Measurements from ENCODE around the gene KLRF2. TPM values are rescaled to one million over a fixed set of nuclear protein-coding genes. Genes with fewer than 3 reads are reported as not detected.

Gene KLRF2
- total RNA-seq, 1 donor from 2014 or later = not detected

GRCh38 chr12:9851927-9852326 is 29.4 kb upstream of the KLRF2 start:
- Mint-ChIP-seq H3K36me3 (ENCODE audit: insufficient read depth) (no peaks in the 10 kb centered on the region), H3K27ac (no peak overlapping the region), H3K27me3 (no peaks in the 10 kb centered on the region), H3K9me3 (ENCODE audit: low read depth) (peaks cover under 1% of the 10 kb centered on the region), H3K4me3 (ENCODE audit: low read depth) (no peak overlapping the region), H3K4me1 (ENCODE audit: low read depth) (peaks cover 3% of the 10 kb centered on the region)
- DNase-seq (ENCODE audit: low spot score, unreplicated experiment) = no peak
- no peak for TF ChIP-seq CTCF (IDR thresholded peaks at IDR 0.05; ENCODE audit: unreplicated experiment)

- H3K36me3 Mint-ChIP-seq (ENCODE audit: insufficient read depth) = no peaks in the 10 kb centered on the region
- no peak for DNase-seq (ENCODE audit: low spot score, unreplicated experiment)
Observed at GRCh38 chr12:9856151-9856550, 25.1 kb upstream of the KLRF2 start.

GRCh38 chr12:9856894-9857293 is 24.4 kb upstream of the KLRF2 start:
- Mint-ChIP-seq H3K4me3 (ENCODE audit: low read depth) (no peak overlapping the region), H3K27me3 (no peaks in the 10 kb centered on the region), H3K9me3 (ENCODE audit: low read depth) (no peaks in the 10 kb centered on the region), H3K4me1 (ENCODE audit: low read depth) (peaks cover 3% of the 10 kb centered on the region), H3K36me3 (ENCODE audit: insufficient read depth) (no peaks in the 10 kb centered on the region), H3K27ac (no peak overlapping the region)
- no peak for TF ChIP-seq CTCF (IDR thresholded peaks at IDR 0.05; ENCODE audit: unreplicated experiment)
- DNase-seq (ENCODE audit: low spot score, unreplicated experiment) = no peak

More at GRCh38 chr12:9856151-9856550, 25.1 kb upstream of the KLRF2 start:
- Mint-ChIP-seq H3K4me1 (ENCODE audit: low read depth) (peaks cover 3% of the 10 kb centered on the region), H3K9me3 (ENCODE audit: low read depth) (no peaks in the 10 kb centered on the region), H3K4me3 (ENCODE audit: low read depth) (no peak overlapping the region), H3K27me3 (no peaks in the 10 kb centered on the region), H3K27ac (no peak overlapping the region)
- no peak for TF ChIP-seq CTCF (IDR thresholded peaks at IDR 0.05; ENCODE audit: unreplicated experiment)

GRCh38 chr12:9858135-9858534 is 23.2 kb upstream of the KLRF2 start:
- no peaks in the 10 kb centered on the region for H3K4me1 Mint-ChIP-seq (ENCODE audit: low read depth)
- H3K4me3 Mint-ChIP-seq (ENCODE audit: low read depth) = no peak overlapping the region
- DNase-seq (ENCODE audit: low spot score, unreplicated experiment) = no peak
- H3K27me3 Mint-ChIP-seq = no peaks in the 10 kb centered on the region
- no peak for TF ChIP-seq CTCF (IDR thresholded peaks at IDR 0.05; ENCODE audit: unreplicated experiment)
- H3K9me3 Mint-ChIP-seq (ENCODE audit: low read depth) = peaks cover 1% of the 10 kb centered on the region
- no peak overlapping the region for H3K27ac Mint-ChIP-seq
- no peaks in the 10 kb centered on the region for H3K36me3 Mint-ChIP-seq (ENCODE audit: insufficient read depth)

- TF ChIP-seq CTCF (IDR thresholded peaks at IDR 0.05; ENCODE audit: unreplicated experiment) = no peak
- DNase-seq (ENCODE audit: low spot score, unreplicated experiment) = no peak
- H3K27ac Mint-ChIP-seq = no peak overlapping the region
- no peak overlapping the region for H3K4me3 Mint-ChIP-seq (ENCODE audit: low read depth)
- peaks cover 8% of the 10 kb centered on the region for H3K9me3 Mint-ChIP-seq (ENCODE audit: low read depth)
- H3K27me3 Mint-ChIP-seq = peaks cover 6% of the 10 kb centered on the region
- peaks cover 6% of the 10 kb centered on the region for H3K4me1 Mint-ChIP-seq (ENCODE audit: low read depth)
- H3K36me3 Mint-ChIP-seq (ENCODE audit: insufficient read depth) = no peaks in the 10 kb centered on the region
Observed at GRCh38 chr12:9864913-9865675, 16.2 kb upstream of the KLRF2 start.

Data from progenitor cell of endocrine pancreas (in vitro differentiated cells).